ENCODE results near the gene BAHD1. TPM values are rescaled to one million over a fixed set of nuclear protein-coding genes. Genes with fewer than 3 reads are reported as not detected.

Gene BAHD1
- total RNA-seq, 1 experiment from 2014 or later = 5.0 TPM

DNA sequence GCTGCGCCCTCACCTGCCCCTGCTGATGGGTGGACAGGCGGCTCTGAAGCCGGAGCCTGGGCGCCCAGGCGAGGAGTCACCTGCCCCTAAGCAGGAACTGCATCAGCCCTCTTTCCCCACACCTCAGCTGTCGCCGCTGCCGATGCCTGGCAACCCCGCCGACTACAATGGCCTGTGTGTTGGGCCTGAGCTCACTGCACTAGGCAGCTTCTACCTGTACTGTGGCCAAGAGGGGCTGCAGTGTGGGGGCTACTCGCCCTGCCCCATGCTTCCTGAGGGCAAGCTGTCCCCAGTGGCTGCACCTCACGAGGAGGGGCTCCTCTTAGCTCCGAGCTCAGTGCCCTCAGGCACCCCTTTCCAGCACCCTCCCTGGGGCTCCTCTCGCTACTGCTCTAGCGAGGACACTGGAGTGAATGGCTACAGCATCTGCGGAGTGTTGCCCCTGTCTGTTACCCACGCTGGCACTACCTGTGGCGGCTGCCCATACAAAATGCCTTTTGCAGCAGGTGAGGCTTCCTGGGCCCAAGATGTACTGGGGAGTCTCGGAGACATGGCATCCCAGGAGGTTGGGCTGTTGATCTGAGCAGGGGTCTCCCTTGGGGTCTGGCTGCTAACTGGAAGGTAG, 18.8 kb downstream of the BAHD1 start:
- in situ Hi-C loops (cut with HindIII; ENCODE audit: low pct_unique_long_range_greater_than_20kb, low sequenced_read_pairs) = no loop called here
- no peak for DNase-seq (ENCODE audit: low read depth)

DNA sequence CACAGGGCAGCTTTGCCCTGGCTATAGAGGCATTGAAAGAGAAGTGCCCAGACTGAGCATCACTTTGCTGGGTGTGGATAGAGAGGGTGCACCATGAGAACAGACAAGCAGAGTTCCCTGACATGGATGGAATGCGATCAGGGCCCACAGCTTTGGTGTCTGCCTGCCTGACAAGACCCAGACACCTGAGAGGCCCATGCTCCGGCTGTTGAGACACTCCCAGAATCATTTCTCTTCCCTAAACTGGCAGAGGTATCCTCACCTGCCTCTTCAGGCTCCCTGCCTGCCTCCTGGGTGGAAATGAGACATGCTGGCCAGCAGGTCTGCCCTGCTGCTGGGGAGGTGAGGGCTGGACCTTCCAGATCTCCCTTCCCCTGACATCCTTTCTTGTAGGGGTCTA, 19.7 kb downstream of the BAHD1 start:
- in situ Hi-C loops (cut with HindIII; ENCODE audit: low pct_unique_long_range_greater_than_20kb, low sequenced_read_pairs) = no loop called here
- DNase-seq (ENCODE audit: low read depth) = no peak

DNA sequence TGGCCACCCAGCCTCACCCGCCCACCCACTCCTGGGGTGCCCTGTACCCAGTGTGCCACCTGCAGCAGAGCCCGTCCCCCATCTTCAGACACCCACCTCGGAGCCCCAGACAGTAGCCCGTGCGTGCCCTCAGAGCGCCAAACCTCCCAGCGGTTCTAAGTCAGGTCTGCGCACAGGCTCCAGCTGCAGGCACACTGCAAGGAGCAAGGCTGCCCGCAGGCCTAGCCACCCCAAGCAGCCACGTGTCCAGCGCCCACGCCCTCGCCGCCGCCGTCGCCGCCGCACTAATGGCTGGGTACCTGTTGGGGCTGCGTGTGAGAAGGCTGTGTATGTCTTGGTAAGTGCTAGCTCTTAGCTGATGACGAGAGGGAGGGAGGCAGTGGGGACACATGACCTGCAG, 21.2 kb downstream of the BAHD1 start:
- in situ Hi-C loops (cut with HindIII; ENCODE audit: low pct_unique_long_range_greater_than_20kb, low sequenced_read_pairs) = no loop called here
- DNase-seq (ENCODE audit: low read depth) = no peak

DNA sequence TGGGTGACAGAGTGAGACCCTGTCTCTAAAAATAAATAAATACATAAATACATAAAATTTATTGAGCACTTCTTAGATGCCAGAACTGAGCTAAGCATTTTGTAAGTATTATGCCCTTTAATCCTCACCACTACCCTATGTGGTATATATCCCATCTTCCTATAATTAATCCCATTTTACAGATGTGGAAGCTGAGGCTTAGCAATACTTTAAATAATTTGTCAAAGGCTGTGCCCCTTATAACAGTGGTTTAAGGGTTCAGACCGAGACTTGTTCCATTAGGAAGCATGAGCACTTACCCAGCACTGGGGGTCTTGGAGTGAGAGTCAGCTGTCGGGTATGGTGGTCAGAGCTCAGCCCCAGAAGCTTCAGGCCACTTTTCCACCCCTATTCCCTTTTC, 22.5 kb downstream of the BAHD1 start:
- no peak for DNase-seq (ENCODE audit: low read depth)
- in situ Hi-C loops (cut with HindIII; ENCODE audit: low pct_unique_long_range_greater_than_20kb, low sequenced_read_pairs) = no loop called here

DNA sequence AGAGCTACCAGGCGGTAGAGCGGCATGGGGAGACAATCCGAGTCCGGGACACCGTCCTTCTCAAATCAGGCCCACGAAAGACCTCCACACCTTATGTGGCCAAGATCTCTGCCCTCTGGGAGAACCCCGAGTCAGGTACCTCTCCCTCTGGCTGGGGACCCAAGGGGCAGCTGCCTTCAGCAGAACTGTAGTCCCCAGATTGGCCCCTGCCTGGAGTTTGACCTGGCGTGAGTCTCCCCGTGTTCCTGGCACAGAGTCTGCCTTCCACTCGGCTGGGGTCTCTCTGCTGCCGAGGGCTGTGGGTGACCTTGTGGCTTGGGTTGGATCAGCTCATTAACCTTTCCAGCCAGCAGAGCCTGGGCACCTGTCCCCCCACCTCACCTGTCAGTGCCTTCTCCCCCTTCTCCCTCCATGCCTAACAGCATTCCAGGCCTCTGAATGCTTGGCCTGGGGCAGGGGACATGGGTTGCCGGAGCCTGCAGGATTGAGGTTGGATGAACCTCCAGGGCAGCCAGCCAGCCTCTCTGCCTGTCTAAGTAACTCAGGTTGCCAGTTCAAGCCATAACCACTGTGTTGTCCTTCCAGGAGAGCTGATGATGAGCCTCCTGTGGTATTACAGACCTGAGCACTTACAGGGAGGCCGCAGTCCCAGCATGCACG, 23.3 kb downstream of the BAHD1 start:
- in situ Hi-C loops (cut with HindIII; ENCODE audit: low pct_unique_long_range_greater_than_20kb, low sequenced_read_pairs) = no loop called here
- no peak for DNase-seq (ENCODE audit: low read depth)

DNA sequence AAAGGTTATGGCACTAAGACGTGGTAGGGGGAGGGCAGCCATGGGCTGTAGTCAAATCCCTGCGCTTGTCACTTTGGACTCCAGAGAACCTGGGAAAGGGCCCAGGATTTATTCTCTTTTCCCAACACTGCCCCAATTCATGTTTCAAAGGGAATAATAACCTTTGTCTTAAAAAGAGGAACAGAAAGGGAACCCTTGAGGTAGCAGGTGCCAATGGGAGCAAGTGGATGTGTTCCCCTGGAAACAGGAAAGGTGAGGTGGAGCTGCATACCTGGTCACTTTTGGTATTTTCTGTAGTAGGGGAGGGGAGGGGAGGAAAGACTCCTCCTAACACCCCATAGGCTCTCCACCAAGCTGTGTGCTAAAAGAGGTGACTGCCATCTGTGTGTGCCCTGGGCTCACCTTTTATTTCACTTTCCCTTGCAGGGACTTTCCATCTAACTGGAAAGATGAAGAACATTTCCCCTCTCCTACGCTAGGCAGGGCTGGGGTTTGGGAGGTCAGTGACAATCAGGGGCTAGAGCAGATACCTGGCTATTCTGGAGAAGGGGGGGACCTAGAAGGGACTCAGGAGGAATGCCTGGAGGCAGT, 23.9 kb downstream of the BAHD1 start:
- DNase-seq (ENCODE audit: low read depth) = no peak
- in situ Hi-C loops (cut with HindIII; ENCODE audit: low pct_unique_long_range_greater_than_20kb, low sequenced_read_pairs) = no loop called here

DNA sequence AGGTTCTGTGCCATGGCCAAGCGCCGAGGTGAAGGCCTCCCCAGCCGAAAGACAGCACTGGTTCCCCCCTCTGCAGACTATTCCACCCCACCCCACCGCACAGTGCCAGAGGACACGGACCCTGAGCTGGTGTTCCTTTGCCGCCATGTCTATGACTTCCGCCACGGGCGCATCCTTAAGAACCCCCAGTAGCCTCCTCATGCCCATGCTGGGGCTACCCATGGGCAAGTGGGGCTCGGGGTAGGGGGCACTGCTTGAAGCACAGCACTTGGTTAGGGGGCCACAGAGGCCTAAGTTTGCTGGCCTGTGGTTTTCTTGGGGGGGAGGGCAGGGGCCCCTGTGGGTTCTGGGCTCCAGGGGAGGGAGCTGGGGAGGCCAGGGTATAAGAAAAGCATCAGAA, 25.2 kb downstream of the BAHD1 start:
- in situ Hi-C loops (cut with HindIII; ENCODE audit: low pct_unique_long_range_greater_than_20kb, low sequenced_read_pairs) = no loop called here
- no peak for DNase-seq (ENCODE audit: low read depth)

DNA sequence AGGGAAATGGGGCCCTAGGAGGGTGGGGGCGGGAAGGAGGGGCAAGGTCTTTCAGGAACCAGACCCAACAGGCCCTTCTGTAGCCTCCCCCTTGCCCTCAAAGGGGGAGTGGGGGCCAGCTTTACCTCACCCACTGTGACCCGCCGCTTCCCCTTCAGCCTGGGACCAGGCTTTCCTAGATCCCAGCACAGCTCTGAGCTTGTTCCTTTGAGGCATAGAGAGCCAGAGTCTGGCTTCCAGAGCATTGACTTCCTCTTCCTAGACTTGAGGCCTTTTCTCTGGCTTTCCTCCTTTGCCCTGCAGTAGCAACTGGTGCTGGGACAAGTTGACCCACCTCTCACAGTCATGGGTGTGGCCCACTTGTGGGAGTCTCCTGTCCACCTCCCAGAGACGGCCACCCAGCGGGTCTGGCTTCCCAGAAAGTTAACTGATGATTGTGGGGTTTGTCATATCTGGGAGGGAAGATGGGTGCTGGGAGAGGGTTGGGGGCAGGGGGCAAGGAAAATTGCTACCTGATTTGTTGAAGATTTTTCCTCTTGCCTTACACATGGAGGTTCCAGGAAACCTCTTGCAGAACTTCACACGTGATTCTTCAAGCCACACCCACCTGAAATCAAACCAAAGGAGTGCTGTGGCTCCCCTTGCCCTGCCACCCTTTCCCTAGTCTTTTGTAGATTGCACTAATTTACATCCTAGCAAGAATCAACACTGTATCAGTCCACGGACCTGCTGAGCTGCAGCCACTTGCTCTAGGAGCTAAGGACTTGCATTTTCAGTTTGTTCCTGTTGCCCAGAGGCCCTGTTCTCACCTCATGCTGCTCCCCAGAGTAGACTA, 25.9 kb downstream of the BAHD1 start:
- no peak for DNase-seq (ENCODE audit: low read depth)
- in situ Hi-C loops (cut with HindIII; ENCODE audit: low pct_unique_long_range_greater_than_20kb, low sequenced_read_pairs) = no loop called here

DNA sequence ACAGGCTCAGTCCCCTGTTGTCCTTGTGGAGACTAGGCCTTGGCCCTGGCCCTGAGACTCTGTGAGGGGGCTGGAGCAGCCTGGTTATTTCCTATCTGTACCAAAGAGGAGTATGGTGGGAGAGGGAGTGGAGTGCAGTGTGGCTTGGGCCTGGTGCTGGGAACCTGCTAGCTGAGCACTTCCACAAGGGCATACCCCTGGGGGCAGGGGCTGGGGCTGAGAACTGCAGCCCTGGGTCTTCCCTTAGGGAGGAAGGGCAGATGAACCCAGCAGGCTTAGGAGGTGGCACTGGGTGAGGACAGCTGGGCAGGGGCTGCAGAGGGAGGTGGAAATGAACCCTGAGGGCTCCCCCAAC, 26.5 kb downstream of the BAHD1 start:
- in situ Hi-C loops (cut with HindIII; ENCODE audit: low pct_unique_long_range_greater_than_20kb, low sequenced_read_pairs) = no loop called here
- DNase-seq (ENCODE audit: low read depth) = no peak

DNA sequence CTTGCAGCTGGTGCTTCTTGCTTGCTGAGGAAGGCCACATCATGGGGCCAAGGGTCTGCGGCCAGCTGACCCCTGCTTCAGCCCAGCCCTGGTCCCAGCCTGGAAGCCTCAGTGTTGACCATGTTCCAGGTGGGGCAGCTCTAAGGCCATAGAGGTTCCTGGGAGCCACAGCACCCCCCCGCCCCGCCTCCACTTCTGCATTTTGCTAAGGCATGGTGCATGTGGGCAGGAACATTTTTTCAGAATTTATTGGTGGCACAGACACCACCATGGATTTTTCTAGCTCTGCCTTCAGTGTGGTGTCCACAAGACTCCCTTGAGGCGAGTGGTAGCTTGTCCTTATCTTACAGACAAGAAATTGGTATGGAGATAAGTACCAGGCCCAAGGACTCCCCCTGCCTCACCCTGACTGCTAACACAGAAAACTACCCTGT, 28.2 kb downstream of the BAHD1 start:
- in situ Hi-C loops (cut with HindIII; ENCODE audit: low pct_unique_long_range_greater_than_20kb, low sequenced_read_pairs) = no loop called here
- no peak for DNase-seq (ENCODE audit: low read depth)

DNA sequence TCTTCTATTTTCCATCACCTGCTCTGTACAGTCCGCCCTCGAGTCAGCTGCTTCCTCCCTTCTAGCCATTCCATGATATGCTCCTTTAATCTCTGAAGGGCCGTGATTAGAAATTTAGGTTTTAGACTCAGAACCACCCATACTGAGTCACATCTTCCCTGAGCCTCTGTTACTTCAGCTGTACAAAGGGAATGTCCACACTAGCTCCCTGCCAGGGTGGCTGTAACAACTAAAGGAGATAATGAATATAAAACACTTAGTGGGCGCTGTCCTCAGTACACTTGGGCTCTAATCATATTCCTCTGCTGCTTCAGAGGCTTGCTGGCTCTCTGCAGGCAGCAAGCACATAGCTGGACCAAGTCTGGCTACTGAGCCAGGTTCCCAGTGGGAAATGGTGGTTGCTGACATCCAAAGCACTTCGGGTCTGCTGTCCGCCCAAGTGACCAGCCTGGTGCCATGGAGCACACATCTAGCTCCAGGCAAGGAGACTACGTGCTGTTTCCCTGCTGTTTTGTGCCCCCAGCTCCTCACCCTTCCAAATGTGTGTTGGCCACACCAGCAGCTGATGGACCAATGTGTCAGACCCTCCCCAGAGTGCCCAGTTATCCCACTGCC, 29.1 kb downstream of the BAHD1 start:
- in situ Hi-C loops (cut with HindIII; ENCODE audit: low pct_unique_long_range_greater_than_20kb, low sequenced_read_pairs) = no loop called here
- DNase-seq (ENCODE audit: low read depth) = no peak

DNA sequence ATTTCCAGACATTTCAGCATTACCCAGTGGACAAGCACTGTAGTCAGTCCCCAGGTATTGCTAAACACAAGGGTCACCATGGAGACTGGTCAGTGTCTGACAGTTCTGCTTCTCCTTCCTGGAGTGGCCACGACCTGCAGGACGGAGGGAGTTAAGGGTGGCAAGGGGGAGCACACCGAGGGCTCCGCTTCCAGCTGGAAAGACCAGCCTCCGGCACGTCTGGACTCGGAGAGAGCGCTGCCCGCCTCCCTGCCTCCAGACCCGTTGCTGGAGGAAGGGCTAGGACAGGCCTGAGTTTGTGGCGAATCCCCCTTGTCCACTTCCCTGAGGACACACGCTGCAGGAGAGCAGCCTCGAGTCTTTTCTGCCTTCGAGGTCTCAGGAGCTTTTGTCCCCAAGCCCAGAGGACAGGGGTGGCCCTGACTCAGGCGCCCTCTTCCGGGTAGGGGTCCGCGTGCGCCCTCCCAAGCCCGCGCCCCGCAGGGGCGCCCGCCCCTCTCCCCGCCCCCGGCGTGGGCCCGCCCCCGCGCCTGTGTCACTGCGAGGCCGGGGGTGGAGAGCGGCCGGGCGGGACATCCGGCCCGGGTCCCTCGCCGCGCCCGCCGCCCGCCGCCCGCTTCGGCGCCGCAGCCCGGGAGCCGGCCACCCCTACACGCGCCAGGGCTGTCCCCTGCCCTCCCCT, 29.8 kb downstream of the BAHD1 start, which contains the start of gene CHST14:
Gene CHST14 (plus strand): TSS at position 562 of the 682 bp plus-strand sequence. CDS start 230 bp downstream, outside the sequence.
- in situ Hi-C loops (cut with HindIII; ENCODE audit: low pct_unique_long_range_greater_than_20kb, low sequenced_read_pairs) = no loop called here
- peak; percentile 62 for DNase-seq (ENCODE audit: low read depth)

DNA sequence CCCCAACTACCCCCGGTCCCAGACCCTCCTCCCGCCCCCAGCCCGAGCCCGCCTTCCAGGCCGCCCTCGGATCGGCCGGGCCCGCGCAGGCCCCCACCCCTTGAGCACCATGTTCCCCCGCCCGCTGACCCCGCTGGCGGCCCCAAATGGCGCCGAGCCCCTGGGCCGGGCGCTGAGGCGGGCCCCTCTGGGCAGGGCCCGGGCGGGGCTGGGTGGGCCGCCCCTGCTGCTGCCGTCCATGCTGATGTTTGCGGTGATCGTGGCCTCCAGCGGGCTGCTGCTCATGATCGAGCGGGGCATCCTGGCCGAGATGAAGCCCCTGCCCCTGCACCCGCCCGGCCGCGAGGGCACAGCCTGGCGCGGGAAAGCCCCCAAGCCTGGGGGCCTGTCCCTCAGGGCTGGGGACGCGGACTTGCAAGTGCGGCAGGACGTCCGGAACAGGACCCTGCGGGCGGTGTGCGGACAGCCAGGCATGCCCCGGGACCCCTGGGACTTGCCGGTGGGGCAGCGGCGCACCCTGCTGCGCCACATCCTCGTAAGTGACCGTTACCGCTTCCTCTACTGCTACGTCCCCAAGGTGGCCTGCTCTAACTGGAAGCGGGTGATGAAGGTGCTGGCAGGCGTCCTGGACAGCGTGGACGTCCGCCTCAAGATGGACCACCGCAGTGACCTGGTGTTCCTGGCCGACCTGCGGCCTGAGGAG, 30.5 kb downstream of the BAHD1 start:
- peak; percentile 32 for DNase-seq (ENCODE audit: low read depth)
- in situ Hi-C loops (cut with HindIII; ENCODE audit: low pct_unique_long_range_greater_than_20kb, low sequenced_read_pairs) = no loop called here

DNA sequence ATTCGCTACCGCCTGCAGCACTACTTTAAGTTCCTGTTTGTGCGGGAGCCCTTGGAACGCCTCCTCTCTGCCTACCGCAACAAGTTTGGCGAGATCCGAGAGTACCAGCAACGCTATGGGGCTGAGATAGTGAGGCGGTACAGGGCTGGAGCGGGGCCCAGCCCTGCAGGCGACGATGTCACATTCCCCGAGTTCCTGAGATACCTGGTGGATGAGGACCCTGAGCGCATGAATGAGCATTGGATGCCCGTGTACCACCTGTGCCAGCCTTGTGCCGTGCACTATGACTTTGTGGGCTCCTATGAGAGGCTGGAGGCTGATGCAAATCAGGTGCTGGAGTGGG, 31.0 kb downstream of the BAHD1 start:
- DNase-seq (ENCODE audit: low read depth) = peak; percentile 30
- in situ Hi-C loops (cut with HindIII; ENCODE audit: low pct_unique_long_range_greater_than_20kb, low sequenced_read_pairs) = no loop called here

DNA sequence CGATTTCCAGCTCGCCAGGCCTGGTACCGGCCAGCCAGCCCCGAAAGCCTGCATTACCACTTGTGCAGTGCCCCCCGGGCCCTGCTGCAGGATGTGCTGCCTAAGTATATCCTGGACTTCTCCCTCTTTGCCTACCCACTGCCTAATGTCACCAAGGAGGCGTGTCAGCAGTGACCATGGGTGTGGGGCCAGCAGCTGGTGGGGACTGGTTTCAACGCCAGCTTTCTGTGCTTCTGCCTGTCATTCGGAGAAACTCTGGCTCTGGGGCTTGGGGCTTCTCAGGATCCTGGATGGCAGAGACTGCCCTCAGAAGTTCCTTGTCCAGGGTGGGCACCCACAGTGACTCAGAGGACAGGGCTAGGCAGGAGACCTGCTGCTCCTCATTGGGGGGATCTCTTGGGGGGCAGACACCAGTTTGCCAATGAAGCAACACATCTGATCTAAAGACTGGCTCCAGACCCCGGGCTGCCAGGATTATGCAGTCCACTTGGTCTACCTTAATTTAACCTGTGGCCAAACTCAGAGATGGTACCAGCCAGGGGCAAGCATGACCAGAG, 31.5 kb downstream of the BAHD1 start:
- DNase-seq (ENCODE audit: low read depth) = no peak
- in situ Hi-C loops (cut with HindIII; ENCODE audit: low pct_unique_long_range_greater_than_20kb, low sequenced_read_pairs) = no loop called here

DNA sequence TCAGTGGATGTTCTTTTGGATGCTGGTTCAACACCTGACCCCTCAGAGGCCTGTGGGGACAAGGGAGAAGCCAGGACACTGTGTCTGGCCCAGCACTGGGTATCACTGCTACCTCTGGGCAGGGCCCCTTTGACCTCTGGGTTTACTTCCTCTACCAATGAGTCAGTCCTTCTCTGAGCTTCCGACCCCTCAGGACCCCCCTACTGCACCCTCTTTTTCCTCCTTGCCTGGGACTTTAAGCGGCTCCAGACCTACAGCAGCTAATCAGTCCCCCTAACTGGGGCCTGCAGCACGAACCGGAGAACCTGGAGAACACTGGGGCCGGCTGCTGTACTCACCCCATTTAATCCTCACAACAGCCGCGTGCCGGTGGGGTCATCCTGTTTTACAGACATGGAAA, 33.8 kb downstream of the BAHD1 start:
- DNase-seq (ENCODE audit: low read depth) = no peak
- in situ Hi-C loops (cut with HindIII; ENCODE audit: low pct_unique_long_range_greater_than_20kb, low sequenced_read_pairs) = no loop called here

DNA sequence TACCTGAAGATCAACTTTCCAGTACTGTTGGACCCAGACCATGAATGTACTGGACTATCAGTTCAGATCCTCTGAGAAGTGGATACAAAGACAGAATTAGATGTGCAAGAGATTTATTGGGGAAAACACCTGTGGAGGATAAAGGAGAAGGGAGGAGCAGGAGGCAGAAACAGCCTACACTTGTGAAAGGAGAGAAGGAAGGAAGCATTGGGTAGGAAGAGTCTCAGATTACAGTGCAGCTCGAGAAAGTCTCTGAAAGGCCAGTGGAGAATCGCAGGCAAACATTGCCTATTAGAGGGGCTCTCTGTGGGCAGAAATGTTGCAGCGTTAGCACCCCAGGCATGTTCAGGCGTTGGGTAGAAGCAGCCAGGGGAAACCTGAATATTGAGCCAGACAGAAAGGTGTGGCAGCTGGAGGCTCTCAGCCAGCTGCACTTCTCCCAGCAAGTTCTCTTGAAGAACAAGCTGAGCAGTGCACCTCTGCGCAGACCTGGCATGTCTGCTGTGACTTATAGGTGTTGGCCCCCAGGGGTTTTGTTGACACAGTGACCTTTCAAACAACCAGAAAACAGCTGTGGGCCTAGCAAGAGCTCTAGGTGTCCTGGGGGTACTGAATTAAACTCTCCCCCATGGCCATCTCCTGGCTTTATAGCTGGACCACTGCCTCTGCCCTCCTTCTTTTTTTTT, 37.0 kb downstream of the BAHD1 start:
- in situ Hi-C loops (cut with HindIII; ENCODE audit: low pct_unique_long_range_greater_than_20kb, low sequenced_read_pairs) = no loop called here

More for the DNA sequence above, 37.0 kb downstream of the BAHD1 start:
- DNase-seq (ENCODE audit: low read depth) = no peak

Data from Caki2 (cell line).